ENCODE results near the gene CHST4.
"Not testable (repeated sequence)": the region's sequence is repeated elsewhere in the genome, so short reads cannot be mapped to it uniquely, and the experiment has no call there.

CHST4 gene

DNA sequence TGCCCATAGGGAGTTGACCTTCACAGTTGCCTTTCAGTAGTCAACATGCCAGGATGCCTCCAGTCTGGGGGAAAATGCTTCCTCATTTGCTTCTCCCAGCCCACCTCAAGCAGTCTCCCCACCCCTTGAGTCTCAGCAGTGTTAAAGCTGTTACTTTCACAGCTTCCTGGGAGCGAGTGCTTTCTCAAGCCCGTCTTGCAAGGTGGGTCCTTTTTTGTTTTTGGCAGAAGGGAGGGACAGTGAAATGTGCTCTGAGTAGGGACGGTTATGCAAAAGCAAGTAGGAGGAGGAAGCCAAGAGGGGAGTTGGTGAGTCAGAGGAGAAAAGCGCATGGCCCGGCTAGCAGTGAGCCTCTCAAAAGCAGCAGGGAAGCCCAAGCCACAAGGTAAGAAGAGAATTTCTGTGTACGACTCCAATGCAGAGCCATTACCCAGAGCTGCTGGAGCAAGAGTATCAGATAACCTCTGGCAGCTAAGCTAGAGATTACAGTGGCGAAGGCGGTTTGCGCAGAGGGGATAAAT is at the start of gene CHST4:
Gene CHST4 (plus strand): TSS at position 316 of the 521 bp plus-strand sequence. CDS start 10,252 bp downstream, outside the sequence.
- peak; percentile 99 for FAIRE-seq

DNA sequence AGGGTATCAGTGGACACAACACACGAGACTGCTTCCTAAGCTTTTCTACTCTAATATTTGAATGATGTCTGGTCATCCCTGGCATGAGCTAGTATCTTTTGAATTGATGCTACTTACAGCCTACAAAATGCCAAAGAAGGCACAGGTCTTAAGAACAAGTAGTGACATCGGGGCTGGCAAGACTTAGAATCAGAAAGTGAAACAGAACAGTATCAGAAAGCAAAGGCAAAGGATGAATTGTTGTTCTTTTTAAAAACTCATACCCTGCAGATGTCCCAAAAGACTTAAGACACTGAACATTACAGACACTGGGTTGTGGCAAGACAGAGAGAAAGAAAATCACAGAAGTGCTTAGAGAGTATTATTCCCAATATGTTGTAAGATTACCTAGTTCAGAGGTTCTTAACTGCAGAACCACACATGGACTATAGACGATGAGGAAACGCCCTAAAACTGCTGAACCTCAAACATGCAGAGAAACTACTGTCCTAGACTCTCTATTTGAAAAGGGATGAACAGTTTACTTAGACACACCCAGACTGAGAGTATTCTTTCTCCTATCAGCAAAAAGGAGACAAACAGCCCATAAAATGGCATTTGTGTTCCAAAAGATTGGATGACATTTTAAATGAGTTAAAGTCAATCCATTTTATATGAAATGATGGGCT is 49.6 kb upstream of the CHST4 start:
- peak; percentile 81 for FAIRE-seq
- no peak for DNase-seq (ENCODE audit: insufficient read length, low spot score)

More for the DNA sequence above, at the start of gene CHST4:
- DNase-seq (ENCODE audit: insufficient read length, low spot score): peak; percentile 83

DNA sequence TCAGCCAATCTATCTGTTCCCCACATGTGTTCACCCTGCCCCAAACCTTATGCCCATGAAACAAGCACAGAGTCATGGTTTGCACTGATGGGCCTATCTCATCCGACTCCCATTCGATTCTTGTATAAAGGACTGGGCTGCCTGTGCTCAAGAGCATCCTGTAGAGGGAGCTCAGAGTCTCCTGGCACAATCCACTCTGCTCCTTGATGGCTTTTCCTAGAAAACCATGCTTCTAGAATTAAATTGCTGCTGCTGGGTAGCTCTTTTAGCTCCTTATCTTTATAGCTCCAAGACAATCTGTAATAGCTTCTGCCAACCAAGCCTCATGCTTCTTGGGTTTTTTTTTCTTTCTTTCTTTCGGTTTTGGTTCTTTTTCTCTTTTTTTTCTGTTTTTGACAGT is 46.8 kb upstream of the CHST4 start:
- FAIRE-seq: peak; percentile 85
- peak; percentile 45 for DNase-seq (ENCODE audit: insufficient read length, low spot score)

DNA sequence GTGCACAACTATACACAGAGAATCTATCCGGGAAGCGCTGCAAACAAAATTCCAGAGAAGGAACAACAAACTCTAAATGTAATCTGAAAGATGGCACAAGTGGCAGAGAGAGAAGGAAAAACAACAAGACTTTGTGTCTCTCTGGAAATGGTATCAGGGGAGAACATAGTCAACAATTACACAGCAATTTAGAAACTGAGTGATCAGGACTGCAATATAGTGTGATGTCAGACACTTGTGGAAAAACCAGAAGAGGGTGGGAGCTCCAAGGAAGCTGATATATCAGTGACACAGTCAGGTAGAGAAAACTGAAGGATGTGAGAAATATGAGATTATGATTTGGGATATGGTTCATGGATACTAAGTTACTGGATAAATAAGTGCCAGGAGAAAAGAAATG is 45.3 kb upstream of the CHST4 start:
- FAIRE-seq (no peak), DNase-seq (ENCODE audit: insufficient read length, low spot score) (no peak)

DNA sequence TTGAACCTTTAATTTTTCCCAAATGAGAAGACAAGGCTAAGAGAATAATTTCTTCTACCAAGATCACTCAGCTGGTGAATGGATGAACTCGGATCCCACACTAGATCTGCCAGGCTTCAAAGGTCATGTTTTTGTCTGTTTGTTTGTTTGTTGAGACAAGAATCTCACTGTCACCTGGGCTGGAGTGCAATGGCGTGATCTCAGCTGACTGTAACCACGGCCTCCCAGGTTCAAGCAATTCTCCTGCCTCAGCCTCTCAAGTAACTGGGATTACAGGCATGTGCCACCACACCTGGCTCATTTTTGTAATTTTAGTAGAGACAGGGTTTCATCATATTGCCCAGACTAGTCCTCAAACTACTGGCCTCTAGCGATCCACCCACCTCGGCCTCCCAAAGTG is 43.7 kb upstream of the CHST4 start:
- DNase-seq (ENCODE audit: insufficient read length, low spot score): no peak
- no peak for FAIRE-seq

DNA sequence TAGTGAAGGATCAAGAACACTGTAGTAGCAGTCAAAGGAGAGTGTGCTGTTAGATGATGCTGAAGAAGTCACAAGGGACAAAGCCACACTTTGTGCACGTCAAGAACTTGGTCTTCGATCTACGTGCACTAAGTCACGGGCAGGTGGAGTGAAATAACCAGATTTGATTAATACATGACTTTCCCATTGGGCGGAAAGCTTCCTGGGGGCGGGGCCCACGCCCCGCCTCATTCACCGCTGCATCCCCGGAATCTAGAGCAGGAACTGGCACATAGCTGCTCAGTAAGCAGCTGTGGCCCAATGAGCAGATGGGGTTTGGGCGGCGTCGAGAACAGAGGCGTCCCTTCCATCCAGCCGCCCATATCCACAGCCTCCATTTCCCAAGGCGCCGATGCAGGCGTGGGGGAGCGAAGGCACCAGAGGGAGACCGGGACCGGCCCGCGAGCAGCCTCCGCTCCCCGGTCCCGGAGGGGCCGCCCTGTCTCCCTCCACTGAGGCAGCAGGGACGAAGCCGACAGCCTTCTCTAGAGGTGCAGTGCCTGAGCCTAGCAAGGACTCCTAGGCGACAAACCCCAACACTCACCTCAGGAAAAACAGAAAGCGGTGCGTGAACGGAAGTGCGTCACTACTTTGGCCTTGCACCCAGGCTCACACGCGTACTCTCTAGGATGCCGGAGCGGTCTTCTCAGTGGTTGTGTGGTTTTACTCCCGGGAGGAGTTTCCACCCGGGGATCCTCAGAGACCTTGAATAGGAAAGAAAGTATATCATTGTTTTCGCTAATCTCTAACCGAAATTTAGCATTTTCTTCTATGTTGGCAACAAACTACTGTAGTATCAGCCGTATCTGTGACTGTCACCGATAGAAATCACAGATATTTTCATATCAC is 42.0 kb upstream of the CHST4 start:
- DNase-seq (ENCODE audit: insufficient read length, low spot score): peak; percentile 97
- peak; percentile 99 for FAIRE-seq

DNA sequence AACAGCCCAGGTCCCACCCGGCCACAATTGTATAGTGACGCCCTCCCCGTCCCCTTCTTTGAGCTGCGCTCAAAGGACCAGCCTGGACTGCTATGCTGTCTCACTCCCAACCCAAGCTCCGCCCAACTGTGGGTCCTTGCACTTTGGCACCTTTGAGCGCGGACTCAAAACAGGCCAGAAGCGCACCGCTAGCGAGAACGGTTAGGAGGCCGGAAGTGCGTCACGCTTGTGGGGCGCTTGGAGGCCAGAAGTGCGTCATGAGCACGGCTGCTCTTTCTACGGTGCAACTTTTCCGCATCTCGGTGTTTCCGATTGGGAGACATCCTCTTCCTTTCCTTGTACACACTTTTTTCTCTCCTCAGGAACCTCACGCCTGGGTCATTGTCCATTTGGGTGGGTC is 37.1 kb upstream of the CHST4 start, which contains the start of gene ZNF19:
Gene ZNF19 (minus strand): TSS at position 203 of the 400 bp plus-strand sequence. CDS start 7,210 bp downstream, outside the sequence.
- FAIRE-seq: no peak
- DNase-seq (ENCODE audit: insufficient read length, low spot score): no peak

DNA sequence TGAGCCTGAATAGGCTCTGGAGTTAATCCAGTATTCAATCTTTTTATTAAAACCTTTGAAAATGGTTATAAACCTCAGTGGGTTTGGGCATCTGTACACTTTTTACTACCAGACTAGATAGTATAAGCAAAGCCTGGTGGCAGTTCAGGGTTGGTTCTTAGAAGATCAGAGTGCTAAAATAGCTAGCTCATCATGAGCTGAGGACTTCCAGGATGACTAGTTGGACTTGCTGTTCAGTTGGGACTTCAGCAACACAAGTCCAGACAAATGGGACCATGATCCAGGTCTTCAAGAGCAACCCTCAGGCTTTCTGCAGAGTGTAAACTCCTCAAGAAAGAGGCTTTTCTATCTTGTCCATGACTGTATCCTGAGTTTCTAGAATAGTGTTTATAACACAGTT is 35.9 kb upstream of the CHST4 start:
- DNase-seq (ENCODE audit: insufficient read length, low spot score) (no peak), FAIRE-seq (no peak)

DNA sequence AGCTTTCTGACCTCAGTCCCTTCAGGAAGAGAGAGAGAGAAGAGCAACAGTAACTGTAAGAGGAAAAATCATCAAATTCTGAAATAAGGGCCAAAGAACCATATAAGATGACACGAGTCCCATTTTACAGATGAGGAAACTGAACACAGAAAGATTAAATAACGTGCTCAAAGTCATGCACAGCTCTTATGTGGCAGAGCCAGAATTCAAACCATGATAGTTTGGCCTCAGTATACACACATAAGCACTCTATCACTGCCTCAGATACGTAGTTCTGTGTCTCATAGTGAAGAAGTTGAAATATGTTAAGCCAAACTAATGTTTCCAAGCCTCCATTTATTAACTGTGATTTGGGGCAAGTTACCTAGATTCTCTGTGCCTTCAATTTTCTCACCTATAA is 35.2 kb upstream of the CHST4 start:
- FAIRE-seq (peak; percentile 51), DNase-seq (ENCODE audit: insufficient read length, low spot score) (no peak)

DNA sequence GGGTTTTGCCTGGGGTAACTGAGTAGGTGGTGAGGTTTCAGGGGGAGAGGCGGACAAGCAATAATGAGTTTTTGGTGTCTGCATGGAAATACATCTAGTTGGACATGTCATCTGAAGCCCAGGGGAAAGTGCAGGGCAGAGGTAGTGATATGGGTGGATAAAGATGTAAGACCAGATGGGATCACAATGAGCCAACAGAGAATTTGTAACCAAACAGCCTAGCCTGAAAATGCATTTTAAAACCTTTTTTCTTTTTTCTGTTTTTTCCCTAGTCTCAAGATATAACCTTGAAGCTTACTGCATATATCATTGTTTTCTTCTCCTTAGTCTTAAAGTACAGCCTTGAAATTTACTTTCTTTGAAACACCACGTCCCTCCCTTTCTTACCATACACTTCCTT is 33.4 kb upstream of the CHST4 start:
- DNase-seq (ENCODE audit: insufficient read length, low spot score) (no peak), FAIRE-seq (no peak)

DNA sequence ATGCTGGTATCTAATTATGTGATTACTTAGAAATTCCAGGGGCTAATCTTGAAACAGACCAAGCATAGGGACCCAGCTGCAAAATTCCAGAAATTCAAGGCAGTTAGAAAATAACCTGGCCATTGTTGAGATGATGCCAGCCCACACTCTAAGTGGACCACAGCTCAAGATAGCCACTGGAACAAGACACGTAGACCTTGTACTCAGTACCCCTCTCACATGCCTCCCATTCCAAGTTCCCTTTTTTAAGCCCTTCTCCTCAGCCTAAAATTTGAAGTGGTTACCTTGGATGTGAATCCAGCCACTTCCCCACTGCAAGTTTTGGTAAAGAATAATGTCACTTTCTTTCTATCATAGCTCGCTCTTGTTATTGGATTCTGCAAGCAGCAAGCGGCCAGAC is 33.0 kb upstream of the CHST4 start:
- no peak for DNase-seq (ENCODE audit: insufficient read length, low spot score)
- FAIRE-seq: peak; percentile 46

DNA sequence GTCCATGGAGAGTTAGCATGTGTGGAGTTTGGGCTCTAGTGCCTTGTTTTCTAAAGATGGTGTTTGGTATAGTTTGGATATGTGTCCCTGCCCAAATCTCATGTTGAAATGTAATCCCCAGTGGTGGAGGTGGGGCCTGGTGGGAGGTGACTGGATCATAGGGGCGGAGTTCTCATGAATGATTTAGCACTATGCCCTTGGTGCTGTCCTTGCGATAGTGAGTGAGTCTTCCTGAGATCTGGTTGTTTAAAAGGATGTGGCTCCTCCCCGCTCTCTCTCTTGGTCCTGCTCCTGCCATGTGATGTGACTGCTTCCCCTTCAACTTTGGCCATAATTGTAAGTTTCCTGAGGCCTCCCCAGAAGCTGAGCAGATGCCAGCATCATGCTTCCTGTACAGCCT is 28.2 kb upstream of the CHST4 start:
- DNase-seq (ENCODE audit: insufficient read length, low spot score) (no peak), FAIRE-seq (no peak)

DNA sequence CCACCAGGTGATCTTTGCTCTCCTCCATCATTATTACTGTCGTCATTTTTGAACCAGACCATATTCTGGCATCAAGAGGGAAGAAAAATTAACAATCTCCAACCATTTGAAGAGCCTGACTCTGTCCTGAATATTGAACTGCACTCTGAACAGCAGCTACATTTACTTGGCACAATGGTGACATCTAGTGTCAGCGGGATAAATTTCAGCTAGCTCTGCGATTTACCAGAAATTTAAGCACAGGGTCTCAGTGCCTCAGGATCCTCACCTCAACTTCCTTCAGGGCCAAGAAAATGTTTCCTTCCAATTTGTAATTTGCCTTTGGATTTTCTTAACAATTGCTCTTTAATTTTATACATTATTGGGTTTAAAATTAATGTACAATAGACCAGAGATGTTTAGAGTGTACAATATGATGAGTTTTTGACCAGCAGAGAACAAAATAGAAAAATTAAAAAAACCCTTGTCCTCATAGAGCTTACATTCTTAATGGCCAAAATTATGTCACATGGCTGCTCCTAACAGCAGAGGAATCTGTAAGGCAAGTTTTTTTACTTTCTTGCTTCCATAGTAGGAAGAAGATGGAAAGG is 26.4 kb upstream of the CHST4 start:
- FAIRE-seq (peak; percentile 62), DNase-seq (ENCODE audit: insufficient read length, low spot score) (peak; percentile 83)

DNA sequence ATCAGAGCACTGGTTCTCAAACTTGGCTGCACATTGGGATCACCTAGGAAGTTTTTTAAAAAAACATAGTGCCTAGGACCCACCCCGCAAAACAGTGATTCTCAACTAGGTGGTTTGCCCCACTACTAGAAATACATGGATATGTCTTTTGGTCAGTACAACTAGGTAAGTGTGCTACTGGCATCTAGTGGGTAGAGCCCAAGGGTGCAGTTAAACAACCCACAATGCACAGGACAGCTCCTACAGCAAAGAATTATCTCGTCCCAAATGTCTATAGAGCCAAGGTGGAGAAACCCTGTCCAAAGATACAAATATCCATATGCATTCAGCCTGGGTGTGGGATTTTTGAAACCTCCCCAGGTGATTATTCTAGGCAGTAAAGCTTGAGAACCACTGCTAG is 25.3 kb upstream of the CHST4 start:
- no peak for DNase-seq (ENCODE audit: insufficient read length, low spot score)
- FAIRE-seq: peak; percentile 58

DNA sequence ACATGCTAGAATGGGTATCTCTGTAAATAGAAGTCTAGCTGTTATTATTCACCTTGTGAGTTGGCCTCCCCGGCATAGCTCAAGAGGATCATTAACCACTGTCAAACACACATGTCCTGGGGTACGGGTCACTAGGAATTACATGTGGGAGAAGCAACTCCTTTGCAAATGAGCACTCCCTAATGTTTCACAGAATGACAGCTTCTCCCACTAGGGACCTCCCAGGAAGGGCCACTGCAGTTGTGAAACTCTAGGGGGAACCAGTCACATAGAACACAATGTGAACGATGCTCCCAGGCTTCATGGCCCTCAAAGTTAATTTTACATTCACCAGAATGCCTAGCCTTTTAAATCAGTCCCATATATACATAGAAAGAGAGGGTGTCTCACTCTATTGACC is 24.7 kb upstream of the CHST4 start:
- DNase-seq (ENCODE audit: insufficient read length, low spot score): no peak

DNA sequence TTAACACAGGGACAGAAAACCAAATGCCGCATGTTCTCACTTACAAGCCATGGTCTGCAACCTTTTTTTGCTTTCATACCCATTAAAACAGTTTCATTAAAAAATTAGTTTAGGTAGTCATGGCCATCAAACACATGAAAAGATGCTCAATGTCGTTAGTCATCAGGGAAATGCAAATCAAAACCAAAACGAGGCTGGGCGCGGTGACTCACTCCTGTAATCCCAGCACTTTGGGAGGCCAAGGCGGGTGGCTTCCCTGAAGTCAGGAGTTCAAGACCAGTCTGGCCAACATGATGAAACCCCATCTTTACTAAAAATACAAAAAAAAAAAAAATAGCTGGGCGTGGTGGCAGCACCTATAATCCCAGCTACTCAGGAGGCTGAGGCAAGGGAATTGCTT is 22.2 kb upstream of the CHST4 start:
- not testable (repeated sequence) for FAIRE-seq; DNase-seq (ENCODE audit: insufficient read length, low spot score)

More for the DNA sequence above, 24.7 kb upstream of the CHST4 start:
- FAIRE-seq: no peak

DNA sequence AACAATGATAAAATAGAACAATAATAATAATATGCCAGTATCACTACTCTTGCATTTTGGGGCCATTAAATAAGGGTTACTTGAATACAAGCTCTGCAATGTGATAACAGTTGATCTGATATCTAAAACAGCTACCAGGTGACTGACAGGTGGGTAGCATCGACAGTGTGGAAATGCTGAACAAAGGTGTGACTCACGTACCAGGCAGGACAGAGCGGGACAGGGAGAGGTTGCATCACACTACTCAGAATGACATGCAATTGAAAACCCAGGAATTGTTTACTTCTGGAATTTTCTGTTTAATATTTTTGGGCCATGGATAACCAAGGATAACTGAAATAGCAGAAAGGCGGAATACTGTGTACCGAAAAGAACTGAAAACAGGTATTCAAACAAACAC is 21.3 kb upstream of the CHST4 start:
- FAIRE-seq (peak; percentile 26), DNase-seq (ENCODE audit: insufficient read length, low spot score) (no peak)

DNA sequence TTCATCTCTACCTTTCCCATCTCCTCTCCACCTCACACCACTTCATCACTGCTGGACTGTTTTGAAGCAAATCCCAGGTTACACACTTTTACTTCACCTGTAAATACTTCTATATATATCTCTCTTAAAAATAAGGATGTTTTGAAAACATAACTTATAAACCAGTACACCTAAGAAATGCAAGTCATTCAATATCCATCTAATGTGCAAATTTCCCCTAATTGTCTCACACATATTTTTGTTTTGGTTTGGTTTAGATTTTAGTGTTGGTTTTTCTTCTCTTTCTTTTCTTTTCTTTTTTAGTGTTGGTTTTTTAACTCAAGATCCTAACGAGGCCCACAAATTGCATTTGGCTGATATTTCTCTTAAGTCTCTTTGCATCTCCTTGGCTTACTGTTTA is 19.2 kb upstream of the CHST4 start:
- DNase-seq (ENCODE audit: insufficient read length, low spot score): no peak

DNA sequence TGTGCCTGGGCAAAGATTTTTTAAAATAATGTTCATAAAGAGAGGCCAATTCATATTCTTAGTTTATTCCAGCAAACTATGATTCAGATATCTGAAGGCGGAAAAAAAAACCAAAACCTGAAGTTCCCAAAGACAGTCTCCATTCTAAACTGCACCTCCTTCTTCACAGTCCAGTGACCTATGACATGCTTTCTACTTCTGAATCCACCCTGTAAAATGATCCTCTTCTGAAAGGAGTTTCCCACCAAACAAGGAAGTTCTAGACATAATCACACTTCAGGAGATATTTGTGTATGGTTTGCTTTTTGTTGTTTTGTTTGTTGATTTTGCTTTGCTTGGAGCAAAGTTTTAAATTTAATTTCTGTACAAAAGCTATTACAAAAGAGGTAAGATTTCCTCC is 12.9 kb upstream of the CHST4 start:
- DNase-seq (ENCODE audit: insufficient read length, low spot score): no peak
- FAIRE-seq: no peak

More for the DNA sequence above, 19.2 kb upstream of the CHST4 start:
- FAIRE-seq: no peak

DNA sequence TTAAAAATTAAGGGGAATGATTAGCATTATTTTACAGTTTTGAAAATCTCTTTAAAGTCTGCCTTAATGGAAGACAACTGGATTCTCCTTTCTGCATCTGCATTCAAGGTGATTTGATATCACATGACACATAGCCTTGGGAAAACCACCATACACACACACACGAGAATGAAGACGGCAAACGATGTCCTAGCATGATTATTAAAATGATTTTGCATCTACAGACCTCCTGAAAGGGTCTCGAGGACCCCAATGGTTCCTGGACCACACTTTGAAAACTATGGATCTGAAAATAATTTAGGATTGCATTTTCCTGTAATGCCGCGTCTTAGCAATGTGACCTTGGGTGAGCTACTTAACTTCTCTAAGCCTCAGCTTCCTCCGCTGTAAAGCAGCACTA is 11.8 kb upstream of the CHST4 start:
- FAIRE-seq (no peak), DNase-seq (ENCODE audit: insufficient read length, low spot score) (no peak)

DNA sequence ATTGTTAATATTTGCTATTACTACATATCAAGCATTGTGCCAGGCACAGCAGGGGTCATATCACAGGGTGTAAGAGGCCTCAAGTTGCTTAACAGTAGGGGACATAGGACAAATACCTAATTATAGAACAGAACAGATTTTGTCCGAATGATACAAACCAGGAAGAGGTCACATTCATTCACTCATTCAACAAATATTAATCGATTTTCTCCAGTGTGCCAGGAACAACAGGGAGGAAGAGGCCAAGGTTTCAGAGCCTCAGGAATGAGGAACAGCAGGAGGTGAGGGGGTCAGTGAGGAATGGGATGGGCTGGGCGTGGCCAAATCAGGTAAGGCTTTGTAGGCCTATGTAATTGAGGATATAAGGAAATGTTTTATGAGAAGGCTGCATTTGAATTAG is 11.2 kb upstream of the CHST4 start:
- FAIRE-seq (peak; percentile 28), DNase-seq (ENCODE audit: insufficient read length, low spot score) (no peak)

Measured in HTR-8/SVneo (cell line).